HEK293 (cell line): Measurements from ENCODE around the gene NANOG.
"Not testable (repeated sequence)": the region's sequence is repeated elsewhere in the genome, so short reads cannot be mapped to it uniquely, and the experiment has no call there.

Source experiments
- IKZF3 ChIP-seq: fragments of 450-650 bp; IDR thresholded peaks from 2 replicates; pipeline ENCODE4 v1.5.0; 2018; ENCODE audit warnings: missing biosample characterization, mild to moderate bottlenecking, missing genetic modification characterization, moderate library complexity
- ZNF266 ChIP-seq: fragments of 450-650 bp; formaldehyde crosslinking; IDR thresholded peaks from 2 replicates; pipeline ENCODE4 v1.5.1; 2016; ENCODE audit warnings: missing biosample characterization, missing genetic modification characterization, low read depth
- ZNF311 ChIP-seq: fragments of 450-650 bp; formaldehyde crosslinking; IDR thresholded peaks from 2 replicates; pipeline ENCODE4 v1.5.1; 2017; ENCODE audit warnings: missing biosample characterization, missing genetic modification characterization, borderline replicate concordance
- TF ChIP-seq, protein P1 (sequence below): fragments of 450-650 bp; formaldehyde crosslinking; IDR thresholded peaks from 2 replicates; pipeline ENCODE4 v1.5.1; 2016; ENCODE audit warnings: missing biosample characterization, missing genetic modification characterization

GRCh38 chr12:7848098-7848422 is 58.9 kb downstream of the NANOG start:
- not testable (repeated sequence) for TF ChIP-seq ZNF311; IKZF3 (tag by site-specific recombination); ZNF266 (tag by site-specific recombination)
- TF ChIP-seq, protein P1, sequence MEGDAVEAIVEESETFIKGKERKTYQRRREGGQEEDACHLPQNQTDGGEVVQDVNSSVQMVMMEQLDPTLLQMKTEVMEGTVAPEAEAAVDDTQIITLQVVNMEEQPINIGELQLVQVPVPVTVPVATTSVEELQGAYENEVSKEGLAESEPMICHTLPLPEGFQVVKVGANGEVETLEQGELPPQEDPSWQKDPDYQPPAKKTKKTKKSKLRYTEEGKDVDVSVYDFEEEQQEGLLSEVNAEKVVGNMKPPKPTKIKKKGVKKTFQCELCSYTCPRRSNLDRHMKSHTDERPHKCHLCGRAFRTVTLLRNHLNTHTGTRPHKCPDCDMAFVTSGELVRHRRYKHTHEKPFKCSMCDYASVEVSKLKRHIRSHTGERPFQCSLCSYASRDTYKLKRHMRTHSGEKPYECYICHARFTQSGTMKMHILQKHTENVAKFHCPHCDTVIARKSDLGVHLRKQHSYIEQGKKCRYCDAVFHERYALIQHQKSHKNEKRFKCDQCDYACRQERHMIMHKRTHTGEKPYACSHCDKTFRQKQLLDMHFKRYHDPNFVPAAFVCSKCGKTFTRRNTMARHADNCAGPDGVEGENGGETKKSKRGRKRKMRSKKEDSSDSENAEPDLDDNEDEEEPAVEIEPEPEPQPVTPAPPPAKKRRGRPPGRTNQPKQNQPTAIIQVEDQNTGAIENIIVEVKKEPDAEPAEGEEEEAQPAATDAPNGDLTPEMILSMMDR (tag by site-specific recombination): not testable (repeated sequence)
